Neuronal stem cell (in vitro differentiated cells): ENCODE results near the gene TULP4.

Experiments used
- DNase-seq: peaks from one replicate; pipeline ENCODE4 v3.0.0-alpha.2; 2013; ENCODE audit warnings: low spot score
- H2AFZ ChIP-seq: one replicate; pipeline ENCODE4 v1.6.1; 2013; ENCODE audit warnings: mild to moderate bottlenecking, low read length, inconsistent platforms
- H2AK5ac ChIP-seq: 2 replicates; pipeline ENCODE4 v1.6.1; 2013; ENCODE audit warnings: low read depth, mild to moderate bottlenecking, inconsistent platforms, low read length, moderate library complexity, mixed read lengths
- H2BK120ac ChIP-seq: 2 replicates; pipeline ENCODE4 v1.6.1; 2013; ENCODE audit warnings: low read depth, mild to moderate bottlenecking, inconsistent platforms, low read length, moderate library complexity, mixed read lengths
- H2BK12ac ChIP-seq: one replicate; pipeline ENCODE4 v1.6.1; 2013; ENCODE audit warnings: low read length, inconsistent platforms
- H2BK15ac ChIP-seq: 2 replicates; pipeline ENCODE4 v1.6.1; 2013; ENCODE audit warnings: mild to moderate bottlenecking, low read length, inconsistent platforms, mixed read lengths
- H2BK5ac ChIP-seq: one replicate; pipeline ENCODE4 v1.6.1; 2013; ENCODE audit warnings: inconsistent platforms, mild to moderate bottlenecking, low read length, moderate library complexity
- H3K14ac ChIP-seq: one replicate; pipeline ENCODE4 v1.6.1; 2013; ENCODE audit warnings: low read length, inconsistent platforms
- H3K18ac ChIP-seq: 2 replicates; pipeline ENCODE4 v1.6.1; 2013; ENCODE audit warnings: low read length, inconsistent platforms
- H3K23ac ChIP-seq: 2 replicates; pipeline ENCODE4 v1.6.1; 2013; ENCODE audit warnings: low read depth, mild to moderate bottlenecking, mixed read lengths, low read length, inconsistent platforms; ENCODE audit not compliant: poor library complexity
- H3K27ac ChIP-seq: replicated peaks from 3 replicates; pipeline ENCODE4 v1.5.1; 2013; ENCODE audit warnings: low read length, inconsistent platforms
- H3K27me3 ChIP-seq, 3 experiments: 2 replicates each; pipeline ENCODE4 v1.6.1; 2013; ENCODE audit warnings: low read length in 3 of 3, mild to moderate bottlenecking in 2 of 3, inconsistent platforms in 1 of 3, low read depth in 1 of 3, mixed read lengths in 1 of 3, moderate library complexity in 1 of 3; ENCODE audit not compliant: control insufficient read depth in 3 of 3, insufficient read depth in 3 of 3
- H3K36me3 ChIP-seq, 2 donors: replicated peaks in 1 of 2; 2 replicates each; pipeline ENCODE4 v1.6.1; 2013; ENCODE audit warnings: low read length in 2 of 2; ENCODE audit not compliant: control insufficient read depth in 2 of 2, insufficient read depth in 2 of 2
- H3K4ac ChIP-seq: 2 replicates; pipeline ENCODE4 v1.6.1; 2013; ENCODE audit warnings: inconsistent platforms, mild to moderate bottlenecking, low read length, moderate library complexity
- H3K4me1 ChIP-seq, 2 donors: 1 replicate in 1 of 2; 2 replicates in 1 of 2; pipeline ENCODE4 v1.6.1; 2013; ENCODE audit warnings: low read length in 2 of 2, low read depth in 1 of 2; ENCODE audit not compliant: control insufficient read depth in 2 of 2, insufficient read depth in 1 of 2
- H3K4me2 ChIP-seq: one replicate; pipeline ENCODE4 v1.6.1; 2013; ENCODE audit warnings: mild to moderate bottlenecking, low read length, inconsistent platforms; ENCODE audit not compliant: insufficient read depth, poor library complexity, severe bottlenecking
- H3K4me3 ChIP-seq, 2 donors: 2 replicates each; pipeline ENCODE4 v1.5.1; 2013; ENCODE audit warnings: low read length in 2 of 2, mild to moderate bottlenecking in 2 of 2, inconsistent platforms in 1 of 2, moderate library complexity in 1 of 2
- H3K79me1 ChIP-seq: one replicate; pipeline ENCODE4 v1.6.1; 2013; ENCODE audit warnings: low read depth, mild to moderate bottlenecking, inconsistent platforms, low read length, moderate library complexity
- H3K9ac ChIP-seq: one replicate; pipeline ENCODE4 v1.6.1; 2013; ENCODE audit warnings: mild to moderate bottlenecking, low read depth, low read length, inconsistent platforms; ENCODE audit not compliant: poor library complexity
- H3K9me3 ChIP-seq, 2 donors: replicated peaks in 1 of 2; 2 replicates each; pipeline versions ENCODE3 to v1.6.1; 2013; ENCODE audit warnings: low read length in 2 of 2, mild to moderate bottlenecking in 2 of 2, inconsistent platforms in 1 of 2, low read depth in 1 of 2, mixed read lengths in 1 of 2, moderate library complexity in 1 of 2; ENCODE audit not compliant: control insufficient read depth in 2 of 2, insufficient read depth in 1 of 2
- H4K8ac ChIP-seq: one replicate; pipeline ENCODE4 v1.6.1; 2013; ENCODE audit warnings: low read depth, mild to moderate bottlenecking, inconsistent platforms, low read length, moderate library complexity
- H4K91ac ChIP-seq: one replicate; pipeline ENCODE4 v1.6.1; 2013; ENCODE audit warnings: low read length, low read depth, mild to moderate bottlenecking, inconsistent platforms; ENCODE audit not compliant: poor library complexity
- WGBS, 2 donors: extraction: QIAGEN DNeasy Blood & Tissue Kit; methylation state at CpG; one replicate each; pipeline ENCODE4 v1.1.7; 2013; ENCODE audit warnings: missing lambda C conversion rate in 2 of 2, mixed read lengths in 1 of 2; ENCODE audit not compliant: insufficient read length in 2 of 2, insufficient replicate concordance in 1 of 2; ENCODE audit errors: extremely low coverage in 2 of 2; 5-methylcytosine and 5-hydroxymethylcytosine counted together

TULP4 gene

DNA sequence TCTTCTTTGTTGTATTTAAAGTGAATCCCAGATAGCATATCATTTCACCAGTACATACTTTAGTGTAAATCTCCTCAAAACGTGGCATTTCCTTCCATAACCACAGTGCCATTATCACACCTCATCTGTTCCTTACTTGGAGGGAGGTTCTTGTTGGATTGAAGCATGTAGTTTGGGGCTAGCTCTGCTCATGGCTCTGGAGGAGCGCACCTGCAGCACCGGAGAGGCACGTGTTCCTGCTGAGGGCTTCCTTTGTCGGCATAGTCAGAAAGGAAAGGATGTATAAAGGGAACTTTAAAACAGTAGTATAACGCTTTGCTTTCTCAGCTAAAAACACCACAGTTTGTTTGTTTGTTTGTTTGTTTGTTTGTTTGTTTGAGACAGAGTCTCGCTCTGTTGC lies 126.0 kb downstream of the TULP4 start:
- Histone ChIP-seq H3K79me1 (no peaks in the 10 kb centered on the region), H2AFZ (no peak overlapping the region), H3K27me3 (no peaks in the 10 kb centered on the region), H3K9ac (no peak overlapping the region), H3K23ac (no peak overlapping the region), H3K18ac (no peak overlapping the region), H3K36me3 (peaks cover 1 to 18% of the 10 kb centered on the region in 2 donors), H3K4me2 (no peak overlapping the region), H3K4me1 (no peaks in the 10 kb centered on the region), H2BK5ac (no peak overlapping the region), H3K9me3 (no peaks in the 10 kb centered on the region), H3K4me3 (no peak overlapping the region), H2AK5ac (no peak overlapping the region), H3K14ac (no peak overlapping the region), H4K91ac (no peak overlapping the region), H2BK12ac (no peak overlapping the region), H4K8ac (no peak overlapping the region), H2BK120ac (no peak overlapping the region), H3K27ac (no peak overlapping the region), H2BK15ac (no peak overlapping the region), H3K4ac (no peak overlapping the region)
- no CpG with 5 or more reads among the region's 7 CpGs for WGBS, 2 donors
- no peak for DNase-seq

DNA sequence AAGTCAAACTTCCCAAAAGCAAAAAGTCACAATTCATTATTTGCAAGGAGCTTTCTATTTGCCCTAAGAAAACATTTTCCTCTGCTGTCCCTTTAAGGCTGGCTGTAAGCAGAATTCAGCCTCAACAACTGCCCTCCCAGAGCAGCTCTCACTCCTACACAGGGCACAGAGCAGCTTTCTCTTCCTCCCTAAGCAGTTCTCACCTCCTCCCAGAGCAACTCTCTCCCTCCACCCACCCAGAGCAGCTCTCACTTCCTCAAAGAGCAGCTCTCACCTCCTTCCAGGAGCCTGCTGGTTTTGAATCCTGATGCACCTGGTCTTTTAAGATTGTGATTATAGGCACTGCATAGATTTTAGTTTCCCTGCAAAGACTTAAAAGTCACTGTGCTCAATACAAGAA lies 127.0 kb downstream of the TULP4 start:
- Histone ChIP-seq H3K4ac (no peak overlapping the region), H2BK15ac (no peak overlapping the region), H3K36me3 (peaks cover 1 to 18% of the 10 kb centered on the region in 2 donors), H2BK5ac (no peak overlapping the region), H4K91ac (no peak overlapping the region), H3K18ac (no peak overlapping the region), H3K4me3 (no peak overlapping the region), H3K14ac (no peak overlapping the region), H3K79me1 (no peaks in the 10 kb centered on the region), H3K4me1 (no peaks in the 10 kb centered on the region), H3K9ac (no peak overlapping the region), H2BK12ac (no peak overlapping the region), H3K27me3 (no peaks in the 10 kb centered on the region), H3K4me2 (no peak overlapping the region), H3K9me3 (no peaks in the 10 kb centered on the region), H2AK5ac (no peak overlapping the region), H3K23ac (no peak overlapping the region), H3K27ac (no peak overlapping the region), H2AFZ (no peak overlapping the region), H2BK120ac (no peak overlapping the region), H4K8ac (no peak overlapping the region)
- DNase-seq: no peak

DNA sequence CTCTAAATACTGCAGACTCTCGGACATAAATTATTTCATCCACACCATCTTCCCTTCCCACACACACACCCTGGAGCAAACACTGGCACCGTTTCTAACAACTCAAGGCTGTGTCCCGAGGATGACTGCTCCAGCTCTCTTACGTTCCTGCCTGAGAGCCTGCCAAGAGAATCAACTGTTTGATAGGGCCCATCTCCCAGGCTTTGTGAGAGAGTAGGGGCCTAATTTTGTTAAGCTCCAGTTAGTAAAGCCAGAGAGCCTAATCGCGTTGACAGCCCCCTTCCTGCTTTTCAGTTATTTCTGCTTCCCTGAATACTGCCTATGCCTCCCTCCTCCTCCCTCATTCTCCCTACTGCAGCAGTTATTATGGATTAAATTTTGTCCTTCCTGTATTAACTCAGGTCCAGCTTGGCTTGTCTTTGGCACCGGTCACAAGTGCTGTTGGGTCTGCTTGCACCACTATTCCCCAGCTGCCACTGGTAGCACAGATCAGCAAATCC lies 129.5 kb downstream of the TULP4 start:
- Histone ChIP-seq H3K18ac (no peak overlapping the region), H3K9me3 (no peaks in the 10 kb centered on the region), H4K91ac (no peak overlapping the region), H2BK12ac (no peak overlapping the region), H3K36me3 (peaks cover 3 to 8% of the 10 kb centered on the region in 2 donors), H2AFZ (no peak overlapping the region), H3K27ac (no peak overlapping the region), H2BK5ac (no peak overlapping the region), H3K14ac (no peak overlapping the region), H2BK120ac (no peak overlapping the region), H3K9ac (no peak overlapping the region), H3K79me1 (no peaks in the 10 kb centered on the region), H3K27me3 (no peaks in the 10 kb centered on the region), H4K8ac (no peak overlapping the region), H2BK15ac (no peak overlapping the region), H2AK5ac (no peak overlapping the region), H3K4me3 (no peak overlapping the region), H3K4me1 (no peaks in the 10 kb centered on the region), H3K4me2 (no peak overlapping the region), H3K23ac (no peak overlapping the region), H3K4ac (no peak overlapping the region)
- WGBS, 2 donors: no CpG with 5 or more reads among the region's 7 CpGs
- no peak for DNase-seq

DNA sequence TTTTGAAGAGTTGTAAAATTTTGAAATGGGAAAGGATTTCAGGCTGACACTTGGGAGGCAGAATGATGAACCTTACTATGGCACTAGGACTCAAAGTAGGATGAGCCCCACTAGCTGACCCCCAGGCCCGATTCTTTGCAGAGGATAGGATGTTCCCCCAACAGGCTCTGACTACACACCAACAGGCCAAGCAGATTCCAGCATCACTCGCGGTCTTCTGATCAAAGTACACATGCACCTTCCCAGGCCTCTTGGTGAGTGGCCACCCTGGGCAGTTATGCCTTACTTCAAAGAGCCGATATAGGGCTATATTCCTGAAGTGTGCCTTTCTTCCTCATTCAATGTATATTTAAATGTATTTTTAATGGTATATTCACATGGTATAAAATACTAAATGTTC lies 130.0 kb downstream of the TULP4 start:
- no peak overlapping the region for H2BK5ac ChIP-seq
- DNase-seq: no peak
- WGBS, 2 donors: no CpG with 5 or more reads among the region's 4 CpGs

More for the DNA sequence above, 130.0 kb downstream of the TULP4 start:
- Histone ChIP-seq H2AK5ac (no peak overlapping the region), H3K27me3 (no peaks in the 10 kb centered on the region), H3K4ac (no peak overlapping the region), H2BK12ac (no peak overlapping the region), H2BK120ac (no peak overlapping the region), H3K9ac (no peak overlapping the region), H2BK15ac (no peak overlapping the region), H3K36me3 (peaks cover 3 to 8% of the 10 kb centered on the region in 2 donors), H3K14ac (no peak overlapping the region), H3K4me3 (no peak overlapping the region), H4K8ac (no peak overlapping the region), H3K23ac (no peak overlapping the region), H2AFZ (no peak overlapping the region), H3K4me1 (no peaks in the 10 kb centered on the region), H4K91ac (no peak overlapping the region), H3K4me2 (no peak overlapping the region), H3K27ac (no peak overlapping the region), H3K18ac (no peak overlapping the region), H3K9me3 (no peaks in the 10 kb centered on the region), H3K79me1 (no peaks in the 10 kb centered on the region)
